GM12878 (cell line): ENCODE measurements around the gene PIAS2. TPM values are rescaled to one million over a fixed set of nuclear protein-coding genes. Genes with fewer than 3 reads are reported as not detected.

Experiments used
- ATAC-seq: fragments of 200-7000 bp; cut with Tn5 transposase; 3 replicates; pipeline ENCODE4 v1.9.1; 2020; ENCODE audit warnings: mild to moderate bottlenecking, moderate library complexity
- BruUV-seq: library from RNA; stranded (reverse); fragments of 400-500 nt; replicated peaks from 2 replicates; lab custom pipeline; 2021; lab: Mats Ljungman, UMichigan
- CTCF ChIA-PET: fragments of 300-600 bp; sonication (Branson Sonifier 250); formaldehyde crosslinking; extraction: SDS; loops from one replicate; lab custom pipeline; 2021; ENCODE audit warnings: inconsistent platforms; lab: Yijun Ruan, JAX
- POLR2A ChIA-PET: fragments of 350-600 bp; formaldehyde crosslinking; extraction: SDS; loops from one replicate; lab custom pipeline; 2021; ENCODE audit warnings: inconsistent platforms; lab: Charles Lee
- RAD21 ChIA-PET: fragments of 300-600 bp; sonication (Branson Sonifier 250); formaldehyde crosslinking; loops from one replicate; lab custom pipeline; 2023; ENCODE audit warnings: antibody characterized with exemption; ENCODE audit not compliant: unreplicated experiment; lab: Charles Lee
- SMC1A ChIA-PET: fragments of 300-600 bp; sonication (Branson Sonifier 250); formaldehyde crosslinking; loops from one replicate; lab custom pipeline; 2023; ENCODE audit not compliant: unreplicated experiment, uncharacterized antibody; lab: Charles Lee
- DNase-seq: peaks from one replicate; pipeline ENCODE4 v3.0.0-alpha.2; 2011; ENCODE audit warnings: low read depth, low spot score
- FAIRE-seq: peaks from 3 replicates; lab custom pipeline; 2011; peaks lifted over from hg19 to GRCh38; lab: Jason Lieb, UNC
- H2AFZ ChIP-seq: 2 replicates; pipeline ENCODE4 v1.6.0; 2011; ENCODE audit warnings: low read depth, low read length, control low read depth; ENCODE audit not compliant: control insufficient read depth
- H3K27ac ChIP-seq: 2 replicates; pipeline ENCODE4 v1.5.1; 2011; ENCODE audit warnings: control low read depth; ENCODE audit not compliant: control insufficient read depth, insufficient read depth
- H3K27me3 ChIP-seq, 2 experiments: replicated peaks in 1 of 2; 2 replicates each; pipeline versions ENCODE4 v1.6.0 to v1.6.1; 2011; ENCODE audit warnings: low read length in 1 of 2; ENCODE audit not compliant: control insufficient read depth in 2 of 2, insufficient read depth in 2 of 2
- H3K36me3 ChIP-seq, 2 experiments: 2 replicates each; pipeline ENCODE4 v1.5.1; 2011; ENCODE audit warnings: low read length in 1 of 2; ENCODE audit not compliant: control insufficient read depth in 2 of 2, insufficient read depth in 2 of 2
- H3K4me1 ChIP-seq: 2 replicates; pipeline ENCODE4 v1.6.1; 2011; ENCODE audit warnings: mild to moderate bottlenecking, low read length, moderate library complexity, mixed read lengths; ENCODE audit not compliant: control insufficient read depth, insufficient read depth
- H3K4me2 ChIP-seq: 2 replicates; pipeline ENCODE4 v1.6.0; 2011; ENCODE audit warnings: control low read depth; ENCODE audit not compliant: control insufficient read depth, insufficient read depth
- H3K4me3 ChIP-seq: fragments of 200-600 bp; sonication (generic); 2 replicates; pipeline ENCODE4 v1.5.1; 2016
- H3K79me2 ChIP-seq: 2 replicates; pipeline ENCODE4 v1.6.0; 2011; ENCODE audit warnings: low read length; ENCODE audit not compliant: control insufficient read depth, insufficient read depth
- H3K9ac ChIP-seq: 2 replicates; pipeline ENCODE4 v1.8.0; 2011; ENCODE audit warnings: low read length, control low read depth, mixed read lengths; ENCODE audit not compliant: control insufficient read depth, insufficient read depth
- H3K9me3 ChIP-seq: replicated peaks from 3 replicates; pipeline ENCODE4 v1.5.1; 2011; ENCODE audit warnings: mild to moderate bottlenecking, low read length; ENCODE audit not compliant: control insufficient read depth, insufficient read depth
- H4K20me1 ChIP-seq: 2 replicates; pipeline ENCODE4 v1.6.0; 2011; ENCODE audit not compliant: control insufficient read depth, insufficient read depth
- ASH2L ChIP-seq: fragments of 300-600, 200-600 bp; sonication (generic); IDR thresholded peaks from 2 replicates; pipeline ENCODE4 v1.6.1; 2017; ENCODE audit warnings: low read depth, mild to moderate bottlenecking, borderline replicate concordance
- ATF2 ChIP-seq: IDR thresholded peaks from 2 replicates; pipeline ENCODE4 v1.6.1; 2012; ENCODE audit warnings: low read length, inconsistent platforms
- BMI1 ChIP-seq: fragments of 450-650 bp; IDR thresholded peaks from 2 replicates; pipeline ENCODE4 v1.6.1; 2016; ENCODE audit warnings: mild to moderate bottlenecking, moderate library complexity, borderline replicate concordance
- CTCF ChIP-seq, 3 experiments: IDR thresholded peaks in 2 of 3; conservative IDR thresholded peaks in 1 of 3; 2 replicates each; pipeline ENCODE4 v1.5.1; 2011; ENCODE audit warnings: low read depth in 3 of 3, low read length in 3 of 3, mild to moderate bottlenecking in 3 of 3, control low read depth in 2 of 3, moderate library complexity in 2 of 3, inconsistent platforms in 1 of 3, mixed read lengths in 1 of 3; ENCODE audit not compliant: control insufficient read depth in 2 of 3, insufficient read depth in 1 of 3; ENCODE audit errors: extremely low read depth in 1 of 3
- FOS ChIP-seq: IDR thresholded peaks from 3 replicates; pipeline ENCODE4 v1.6.1; 2011; ENCODE audit warnings: borderline replicate concordance; ENCODE audit not compliant: insufficient read length; ENCODE audit errors: extremely low read depth
- HSF1 ChIP-seq: fragments of 150-350 bp; IDR thresholded peaks from 2 replicates; pipeline ENCODE4 v1.6.1; 2014; ENCODE audit warnings: mild to moderate bottlenecking, low read depth, low read length
- LARP7 ChIP-seq: fragments of 450-650 bp; IDR thresholded peaks from 2 replicates; pipeline ENCODE4 v1.6.1; 2017; ENCODE audit warnings: mild to moderate bottlenecking
- NBN ChIP-seq: fragments of 450-650 bp; IDR thresholded peaks from 2 replicates; pipeline ENCODE4 v1.6.1; 2016
- NFYA ChIP-seq: IDR thresholded peaks from 2 replicates; pipeline ENCODE4 v1.6.1; 2011; ENCODE audit warnings: low read depth, mild to moderate bottlenecking, low read length, improper control_type of control experiment, borderline replicate concordance
- SREBF1 ChIP-seq: IDR thresholded peaks from 2 replicates; pipeline ENCODE4 v1.6.1; 2012; ENCODE audit warnings: mild to moderate bottlenecking, low read length
- SRF ChIP-seq, 2 experiments: IDR thresholded peaks; 2 replicates each; pipeline ENCODE4 v1.6.1; 2011; ENCODE audit warnings: low read depth in 2 of 2, low read length in 2 of 2, mild to moderate bottlenecking in 1 of 2, moderate library complexity in 1 of 2
- STAT1 ChIP-seq: fragments of 450-650 bp; conservative IDR thresholded peaks from 2 replicates; pipeline ENCODE4 v1.6.1; 2014; ENCODE audit warnings: antibody characterized with exemption, mild to moderate bottlenecking
- TCF7 ChIP-seq: IDR thresholded peaks from 2 replicates; pipeline ENCODE4 v1.6.1; 2014; ENCODE audit warnings: antibody characterized with exemption, borderline replicate concordance
- YY1 ChIP-seq: IDR thresholded peaks from 2 replicates; pipeline ENCODE4 v1.6.1; 2011; ENCODE audit warnings: low read depth, mild to moderate bottlenecking, low read length
- ZBED1 ChIP-seq: IDR thresholded peaks from 2 replicates; pipeline ENCODE4 v1.6.1; 2016; ENCODE audit warnings: borderline replicate concordance
- ZBTB33 ChIP-seq: fragments of 450-650 bp; IDR thresholded peaks from 2 replicates; pipeline ENCODE4 v1.6.1; 2017; ENCODE audit warnings: mild to moderate bottlenecking
- ZNF217 ChIP-seq: fragments of 450-650 bp; IDR thresholded peaks from 2 replicates; pipeline ENCODE4 v1.6.1; 2017; ENCODE audit warnings: antibody characterized with exemption, mild to moderate bottlenecking
- WGBS: methylation state at CpG from one replicate; pipeline ENCODE4 v1.1.6; 2016; ENCODE audit warnings: low lambda C conversion rate; ENCODE audit not compliant: insufficient replicate concordance, insufficient coverage; ENCODE audit errors: missing lambda C conversion rate; 5-methylcytosine and 5-hydroxymethylcytosine counted together
- in situ Hi-C: fragments of 300-500 bp; cut with MboI; formaldehyde crosslinking; loops from 9 replicates; pipeline ENCODE4 v1.14.3; 2018; ENCODE audit warnings: mixed read lengths
- intact Hi-C: fragments of 100-400 bp; cut with micrococcal nuclease; formaldehyde crosslinking; loops from one replicate; pipeline ENCODE4 v1.14.2; 2022; ENCODE audit not compliant: unreplicated experiment
- polyA plus RNA-seq, 11 experiments: library from polyadenylated mRNA; depleted of rRNA in 4 of 11; unstranded in 6 of 11; stranded (reverse) in 5 of 11; fragments of >200 nt; fragmentation: Nextera tagmentation in 4 of 11; fragmentation: Illumina TruSeq in 1 of 11; extraction: Ambion mirVana in 4 of 11; extraction: Trizol in 1 of 11; gene quantifications; 1 replicate in 1 of 11; 2 replicates in 10 of 11; pipeline versions ENCODE4 v1.2.1 to v1.2.3, GENCODE V29; 2011 to 2016; ENCODE audit warnings: inconsistent platforms in 2 of 11, missing spikeins in 2 of 11, low read depth in 1 of 11
- total RNA-seq, 4 experiments: library from RNA; depleted of rRNA in 3 of 4; stranded (reverse); fragments of >200 nt in 3 of 4; fragmentation: Illumina TruSeq in 1 of 4; extraction: Trizol in 1 of 4; gene quantifications; 2 replicates each; pipeline versions ENCODE4 v1.2.1 to v1.2.3, GENCODE V29; 2013 to 2021

Gene PIAS2
- total and polyA plus RNA-seq, 10 of the 15 experiments (the other 5 are each of a cell fraction or from before 2014, with no cell fraction given) = 4.0 to 31.8 (median 22.4) TPM

GRCh38 chr18:46759890-46760289 lies 157.4 kb downstream of the PIAS2 start:
- H3K27me3 ChIP-seq = peaks cover 3 to 10% of the 10 kb centered on the region in 2 experiments; a peak in 3 of 4 replicates
- H3K4me3 ChIP-seq = no peak overlapping the region
- H2AFZ ChIP-seq = no peak overlapping the region
- no peak overlapping the region for H3K4me2 ChIP-seq
- no peak for ATAC-seq
- H3K36me3 ChIP-seq = no peaks in the 10 kb centered on the region
- H4K20me1 ChIP-seq = no peaks in the 10 kb centered on the region
- intact Hi-C loops (no loop called here), in situ Hi-C loops (no loop called here)
- H3K9me3 ChIP-seq = no peaks in the 10 kb centered on the region
- CTCF ChIA-PET = no interaction called here
- POLR2A ChIA-PET = no interaction called here
- FAIRE-seq = no peak
- RAD21 ChIA-PET = no interaction called here
- TF ChIP-seq NBN = no peak
- no peak for TF ChIP-seq HSF1
- TF ChIP-seq BMI1 = no peak
- no peak for TF ChIP-seq TCF7
- TF ChIP-seq NFYA = no peak
- no peak for TF ChIP-seq STAT1
- TF ChIP-seq ZBTB33 = no peak
- no peak for TF ChIP-seq FOS
- no peak for TF ChIP-seq YY1
- no peak for TF ChIP-seq CTCF (IDR thresholded peaks at IDR 0.05 in 2 of 3, conservative IDR thresholded peaks at IDR 0.05 in 1 of 3; ENCODE audit: control insufficient read depth in 2 of 3, extremely low read depth in 1 of 3, insufficient read depth in 1 of 3, low read depth in 3 of 3, low read length in 3 of 3)
- no peak for TF ChIP-seq ZNF217
- no peak for TF ChIP-seq ATF2
- TF ChIP-seq SREBF1 = no peak
- TF ChIP-seq ZBED1 = no peak
- no peak for TF ChIP-seq SRF (IDR thresholded peaks at IDR 0.05; ENCODE audit: low read depth in 2 of 2, low read length in 2 of 2)
- no peak for TF ChIP-seq ASH2L
- TF ChIP-seq LARP7 = no peak
- BruUV-seq = no TSS peak
- WGBS = 57% methylated on average over 6 of the region's 6 CpGs
- no peaks in the 10 kb centered on the region for H3K79me2 ChIP-seq
- DNase-seq = no peak
- H3K4me1 ChIP-seq = no peaks in the 10 kb centered on the region; the same call in 1 of the 2 replicates
- H3K27ac ChIP-seq = no peak overlapping the region
- H3K9ac ChIP-seq = no peak overlapping the region
- SMC1A ChIA-PET = interaction anchor here (0.9 kb wide), 1 partner anchor 120 kb away, joined by 3 read pairs; no protein-coding TSS in a partner anchor
